ENCODE measurements around the gene INSRR. TPM values are rescaled to one million over a fixed set of nuclear protein-coding genes. Genes with fewer than 3 reads are reported as not detected.
A peak's percentile ranks its signal among the peaks of the same experiment; 100 is the strongest.

Gene INSRR
- total RNA-seq, 2 donors from 2014 or later, result not detected

- intact Hi-C loops (cut with DNase I, micrococcal nuclease), result loop anchor here in 1 of 2 donors (10.0 kb wide), 1 partner anchor 65 kb away; no protein-coding TSS in a partner anchor
- DNase-seq, result peak in 1 of 2 donors; percentile 14
- peak; percentile 29 for ATAC-seq
Observed at GRCh38 chr1:156859523-156860112, 701 bp upstream of the INSRR start.

GRCh38 chr1:156858555-156858956 lies 361 bp downstream of the INSRR start:
- ATAC-seq (no peak), DNase-seq (no peak)
- intact Hi-C loops (cut with DNase I, micrococcal nuclease), result no loop called here

GRCh38 chr1:156857532-156857931 lies 1.4 kb downstream of the INSRR start:
- no peak for DNase-seq
- intact Hi-C loops (cut with DNase I, micrococcal nuclease), result no loop called here
- no peak for ATAC-seq

DNA sequence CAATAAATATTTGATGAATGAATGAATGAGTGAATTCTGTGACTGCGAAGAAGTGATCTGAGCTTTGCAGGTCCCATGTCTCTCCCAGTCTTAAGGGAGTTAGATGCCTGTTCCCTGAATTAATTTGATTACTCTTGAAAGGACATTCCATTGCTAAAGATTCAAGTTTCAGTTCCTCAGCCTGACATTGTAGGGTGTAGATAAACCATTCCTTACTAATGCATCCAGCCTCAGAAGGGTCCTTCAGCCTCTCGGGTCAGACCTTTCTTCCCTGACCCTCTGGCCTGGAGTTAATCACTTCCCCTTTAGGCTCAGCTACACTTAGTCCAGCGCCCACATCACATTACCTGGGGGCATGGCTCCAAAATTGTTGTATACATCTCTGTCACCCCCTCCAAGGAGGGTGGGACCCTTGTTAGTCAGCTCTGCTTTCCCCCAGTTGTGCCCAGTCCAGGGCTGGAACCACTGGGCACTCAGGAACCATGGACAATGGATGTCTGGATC lies 2.6 kb downstream of the INSRR start:
- intact Hi-C loops (cut with DNase I, micrococcal nuclease), result no loop called here
- DNase-seq (no peak), ATAC-seq (no peak)

DNA sequence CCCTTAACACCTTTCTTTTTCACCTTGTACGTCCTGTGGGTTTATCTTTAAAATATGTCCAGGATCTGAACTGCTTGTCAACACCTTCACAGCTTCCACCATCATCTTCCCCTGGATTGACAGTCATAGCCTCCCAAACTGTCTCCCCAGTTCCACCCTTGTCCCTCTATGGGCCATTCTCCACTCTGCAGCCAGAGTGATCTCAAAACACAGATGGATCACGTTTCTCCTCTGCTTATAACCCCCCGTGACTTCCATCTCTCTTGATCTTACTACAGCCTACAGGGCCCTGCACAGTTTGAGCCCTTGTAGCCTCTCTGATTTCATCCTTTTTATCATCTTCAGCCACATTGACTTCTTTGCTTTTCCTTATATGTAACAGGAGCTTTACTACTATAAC lies 4.3 kb downstream of the INSRR start:
- no peak for DNase-seq
- intact Hi-C loops (cut with DNase I, micrococcal nuclease), result no loop called here
- ATAC-seq, result no peak

DNA sequence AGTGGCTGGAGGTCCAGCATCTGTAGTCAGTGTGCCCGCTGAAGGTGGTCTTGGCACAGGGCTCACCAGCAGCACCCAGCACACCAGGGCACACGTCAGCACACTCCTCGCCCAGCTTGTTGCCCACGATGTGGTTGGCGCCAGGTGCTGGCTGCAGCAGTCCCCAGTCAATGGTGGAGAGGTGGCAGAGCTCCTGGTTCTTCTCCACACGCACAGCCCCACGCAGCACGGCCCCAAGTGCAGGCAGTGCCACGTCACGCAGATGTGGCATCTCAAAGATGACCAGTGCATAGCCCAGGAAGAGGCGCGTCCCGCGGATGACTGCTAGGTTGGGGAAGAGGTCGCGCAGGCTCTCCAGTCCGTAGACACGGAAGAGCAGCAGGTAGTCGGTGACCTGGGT lies 5.2 kb downstream of the INSRR start:
- ATAC-seq (no peak), DNase-seq (no peak)
- intact Hi-C loops (cut with DNase I, micrococcal nuclease), result no loop called here

DNA sequence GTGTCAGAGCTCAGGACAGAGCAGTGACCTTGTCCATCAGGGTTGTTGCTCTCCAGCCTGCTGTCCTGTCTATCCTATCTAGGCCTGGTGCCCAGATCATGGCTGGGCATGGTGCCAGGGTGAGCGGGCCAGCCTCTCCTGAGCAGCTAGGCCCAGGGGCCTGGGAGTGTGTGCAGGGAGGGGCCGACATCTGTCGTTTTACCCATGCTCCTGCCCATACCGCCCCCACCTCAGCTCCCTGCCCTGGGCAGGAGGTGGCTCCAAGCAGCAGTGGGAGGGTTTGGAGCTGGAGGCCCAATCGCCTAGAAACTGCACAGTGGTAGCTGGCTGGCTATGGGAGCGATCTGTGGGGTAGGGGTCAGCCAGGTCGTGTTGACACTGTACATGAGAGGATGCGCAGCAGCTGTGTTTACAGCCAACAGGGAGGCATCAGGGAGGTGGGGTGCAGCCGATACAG lies 6.5 kb downstream of the INSRR start:
- peak; percentile 76 for ATAC-seq

DNA sequence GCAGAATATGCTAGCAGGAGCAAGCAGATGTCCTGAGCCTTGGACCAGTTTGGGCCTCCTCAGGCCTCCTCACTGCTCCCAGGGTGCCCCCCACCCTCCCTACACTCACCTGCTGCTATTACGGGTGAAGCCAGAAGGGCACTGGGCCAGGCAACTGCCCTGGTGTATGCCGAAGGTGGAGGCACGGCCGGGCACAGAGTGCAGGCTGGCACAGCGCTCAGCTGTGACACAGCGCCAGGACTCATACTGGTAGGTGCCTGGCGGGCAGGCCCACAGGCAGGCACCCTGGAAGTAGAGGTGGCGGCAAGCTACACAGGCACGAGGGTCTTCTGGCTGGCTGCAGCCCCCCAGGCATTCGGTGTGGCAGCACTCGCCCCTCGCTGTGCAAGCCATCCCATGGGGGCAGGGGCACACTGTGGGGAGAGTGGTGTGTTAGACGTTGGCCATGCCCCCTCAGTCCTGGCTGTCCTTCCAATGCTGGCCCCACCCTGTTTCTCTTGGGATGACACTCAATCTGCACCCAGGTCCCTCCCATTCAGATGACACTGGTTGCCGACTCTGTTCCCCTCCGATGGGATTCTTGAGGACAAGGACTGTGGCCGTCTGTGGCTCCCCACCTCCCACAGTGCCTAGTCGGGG lies 7.0 kb downstream of the INSRR start:
- intact Hi-C loops (cut with DNase I, micrococcal nuclease), result no loop called here
- DNase-seq (no peak), ATAC-seq (peak; percentile 38)

More for the DNA sequence above, 6.5 kb downstream of the INSRR start:
- intact Hi-C loops (cut with DNase I, micrococcal nuclease), result no loop called here
- peak in 1 of 2 donors; percentile 58 for DNase-seq

- DNase-seq (no peak), ATAC-seq (no peak)
- intact Hi-C loops (cut with DNase I, micrococcal nuclease), result no loop called here
Observed at GRCh38 chr1:156849151-156849496, 9.8 kb downstream of the INSRR start.

GRCh38 chr1:156848461-156849150 lies 10.3 kb downstream of the INSRR start:
- ATAC-seq, result peak; percentile 72
- DNase-seq, result peak in 1 of 2 donors; percentile 69
- intact Hi-C loops (cut with DNase I, micrococcal nuclease), result no loop called here

DNA sequence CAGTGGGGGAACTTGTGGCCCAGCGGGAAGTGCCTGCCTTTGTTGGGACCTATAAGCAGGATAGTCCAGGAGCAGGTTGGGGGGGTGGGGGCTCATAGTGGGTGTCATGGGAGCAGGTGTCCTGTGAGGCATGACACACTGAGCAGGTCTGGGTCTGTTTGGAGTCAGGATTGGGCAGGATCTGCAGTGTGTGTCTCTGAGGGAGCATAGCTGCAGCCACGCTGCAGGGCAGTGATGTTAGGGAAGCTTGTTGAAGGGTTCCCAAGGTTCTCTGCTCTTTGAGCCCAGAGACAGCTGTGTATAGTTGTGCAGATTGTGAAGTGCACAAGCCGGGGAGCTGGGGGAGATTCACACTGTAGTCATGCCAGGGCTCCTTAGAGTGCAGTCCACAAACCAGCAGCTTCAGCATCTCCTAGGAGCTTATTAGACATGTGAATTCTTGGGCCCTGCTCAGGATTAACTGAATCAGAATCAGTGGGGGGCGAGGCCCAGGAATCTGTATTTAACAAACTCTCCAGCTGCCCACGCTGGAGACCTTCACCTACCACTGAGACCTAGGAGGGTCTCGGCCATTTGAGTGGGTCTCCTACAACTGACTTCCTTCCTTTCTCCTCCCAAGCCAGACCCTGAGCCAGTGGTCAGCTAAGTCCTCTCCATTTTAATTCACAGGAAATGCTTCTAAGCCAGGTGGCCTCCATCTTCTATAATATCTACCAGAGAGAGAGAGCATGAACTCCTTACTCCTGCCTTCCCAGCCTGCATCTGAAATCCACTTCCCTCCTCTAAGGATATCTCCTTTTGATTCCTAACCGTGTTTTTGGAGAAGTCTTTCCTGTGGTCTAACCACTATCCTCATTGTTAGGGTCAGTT lies 11.1 kb downstream of the INSRR start:
- ATAC-seq, result no peak
- intact Hi-C loops (cut with DNase I, micrococcal nuclease), result no loop called here
- no peak for DNase-seq

- DNase-seq, result no peak
- ATAC-seq, result no peak
- intact Hi-C loops (cut with DNase I, micrococcal nuclease), result no loop called here
Observed at GRCh38 chr1:156846643-156847042, 12.3 kb downstream of the INSRR start.

GRCh38 chr1:156845953-156846545 lies 12.9 kb downstream of the INSRR start:
- intact Hi-C loops (cut with DNase I, micrococcal nuclease), result no loop called here
- no peak for ATAC-seq
- no peak for DNase-seq

GRCh38 chr1:156845055-156845952 lies 13.6 kb downstream of the INSRR start:
- intact Hi-C loops (cut with DNase I, micrococcal nuclease), result no loop called here
- DNase-seq (no peak), ATAC-seq (no peak)

- intact Hi-C loops (cut with DNase I, micrococcal nuclease), result no loop called here
- ATAC-seq, result no peak
- DNase-seq, result no peak
Observed at GRCh38 chr1:156844638-156845037, 14.3 kb downstream of the INSRR start.

- ATAC-seq (no peak), DNase-seq (no peak)
- intact Hi-C loops (cut with DNase I, micrococcal nuclease), result no loop called here
Observed at GRCh38 chr1:156844102-156844501, 14.8 kb downstream of the INSRR start.

DNA sequence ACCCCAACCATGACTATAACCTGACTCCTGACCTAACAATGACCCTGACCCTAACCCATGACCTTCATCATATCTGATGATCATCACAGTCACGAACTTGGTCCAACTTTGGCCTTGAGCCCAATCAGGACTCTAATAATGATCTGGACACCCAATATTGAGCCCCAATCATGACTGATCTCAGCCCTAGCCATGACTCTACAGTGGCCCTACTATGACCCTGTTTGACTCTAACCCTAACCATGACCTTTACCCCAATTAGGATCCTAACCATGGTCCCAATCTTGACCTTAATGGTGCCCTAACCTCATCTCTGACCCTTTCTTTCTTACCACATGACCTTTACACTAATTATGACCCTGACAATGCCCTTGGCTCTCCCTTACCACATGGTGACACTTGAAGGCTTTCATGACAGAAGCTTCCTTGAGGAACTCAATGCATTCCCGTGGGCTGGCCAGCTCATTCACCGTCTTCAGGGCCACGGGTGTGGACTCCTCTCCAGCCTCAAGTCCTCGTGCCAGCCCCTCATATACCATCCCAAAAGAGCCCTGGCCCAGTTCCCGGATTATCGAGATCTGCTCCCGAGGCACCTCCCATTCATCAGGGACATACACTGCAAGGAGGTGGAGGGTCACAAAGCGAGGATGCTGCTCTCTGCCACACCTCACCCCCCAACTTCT lies 16.2 kb downstream of the INSRR start:
- intact Hi-C loops (cut with DNase I, micrococcal nuclease), result no loop called here
- ATAC-seq, result no peak
- no peak for DNase-seq

Data from left colon (tissue), 2 donors.